Breast epithelium (tissue), 4 donors: ENCODE measurements around the gene RAB7B. TPM values are rescaled to one million over a fixed set of nuclear protein-coding genes. Genes with fewer than 3 reads are reported as not detected.

Source experiments
- DNase-seq, 2 donors: peaks; one replicate each; pipeline ENCODE4 v3.0.0-alpha.2; 2019; ENCODE audit warnings: low spot score in 2 of 2
- H3K27ac ChIP-seq, 2 donors: fragments of 200-600 bp; sonication (generic) in 1 of 2; one replicate each; pipeline ENCODE4 v1.5.1; 2016 to 2019; ENCODE audit warnings: mild to moderate bottlenecking in 1 of 2
- H3K27me3 ChIP-seq, 2 donors: fragments of 200-600 bp; sonication (generic) in 1 of 2; one replicate each; pipeline versions ENCODE4 v1.5.1 to v1.6.0; 2017 to 2019; ENCODE audit warnings: control low read depth in 1 of 2, mild to moderate bottlenecking in 1 of 2
- H3K36me3 ChIP-seq: fragments of 200-600 bp; one replicate; pipeline ENCODE4 v1.5.1; 2019
- H3K4me1 ChIP-seq, 2 donors: fragments of 200-600 bp; sonication (generic); one replicate each; pipeline ENCODE4 v1.5.1; 2016 to 2019; ENCODE audit warnings: control low read depth in 1 of 2
- H3K4me3 ChIP-seq, 3 donors: fragments of 200-600 bp; sonication (generic); 1 replicate in 2 of 3; 2 replicates in 1 of 3; pipeline ENCODE4 v1.5.1; 2016 to 2019; ENCODE audit warnings: mild to moderate bottlenecking in 3 of 3, moderate library complexity in 2 of 3
- H3K9me3 ChIP-seq, 2 donors: fragments of 200-600 bp; sonication (generic) in 1 of 2; one replicate each; pipeline ENCODE4 v1.5.1; 2016 to 2019; ENCODE audit warnings: control low read depth in 1 of 2
- CTCF ChIP-seq, 3 donors: fragments of 450-650 bp; IDR thresholded peaks; one replicate each; pipeline ENCODE4 v1.5.1; 2016 to 2017; ENCODE audit warnings: antibody characterized with exemption in 3 of 3, mild to moderate bottlenecking in 3 of 3, moderate library complexity in 3 of 3
- POLR2A ChIP-seq: fragments of 450-650 bp; IDR thresholded peaks from one replicate; pipeline ENCODE4 v1.6.1; 2016; ENCODE audit warnings: antibody characterized with exemption, mild to moderate bottlenecking, moderate library complexity
- POLR2AphosphoS5 ChIP-seq, 3 donors: sonication (generic); formaldehyde crosslinking; IDR thresholded peaks; one replicate each; pipeline ENCODE4 v1.6.1; 2017; ENCODE audit warnings: antibody characterized with exemption in 3 of 3
- intact Hi-C: fragments of 100-400 bp; cut with DNase I; formaldehyde crosslinking; loops from one replicate; pipeline ENCODE4 v1.15.1; 2023; ENCODE audit warnings: low total_unique reads
- total RNA-seq, 3 donors: library from RNA; depleted of rRNA; stranded (reverse); fragments of >200 nt; gene quantifications; one replicate each; pipeline ENCODE4 v1.1.0, GENCODE V29; 2016

The RAB7B gene
- total RNA-seq, 3 donors from 2014 or later = 1.3 to 6.6 (median 2.9) TPM

- Histone ChIP-seq H3K27me3 (no peaks in the 10 kb centered on the region), H3K27ac (no peak overlapping the region), H3K4me3 (no peak overlapping the region), H3K36me3 (no peaks in the 10 kb centered on the region), H3K4me1 (no peaks in the 10 kb centered on the region), H3K9me3 (no peaks in the 10 kb centered on the region)
- no peak for DNase-seq
- intact Hi-C loops = no loop called here
- TF ChIP-seq CTCF (IDR thresholded peaks at IDR 0.05) (no peak), POLR2A (no peak), POLR2AphosphoS5 (IDR thresholded peaks at IDR 0.05) (no peak)
Observed at GRCh38 chr1:206030191-206030590, 27.0 kb upstream of the RAB7B start.

GRCh38 chr1:206029484-206029883 is 26.3 kb upstream of the RAB7B start:
- DNase-seq = peak in 1 of 2 donors; percentile 76
- H3K9me3 ChIP-seq = no peaks in the 10 kb centered on the region
- intact Hi-C loops = no loop called here
- H3K27me3 ChIP-seq = no peaks in the 10 kb centered on the region
- no peaks in the 10 kb centered on the region for H3K36me3 ChIP-seq
- no peak overlapping the region for H3K4me3 ChIP-seq
- no peaks in the 10 kb centered on the region for H3K4me1 ChIP-seq
- H3K27ac ChIP-seq = no peak overlapping the region
- peak; percentile 31 to 67 (median 50) for TF ChIP-seq POLR2AphosphoS5 (IDR thresholded peaks at IDR 0.05)
- TF ChIP-seq POLR2A = no peak
- no peak for TF ChIP-seq CTCF (IDR thresholded peaks at IDR 0.05)

GRCh38 chr1:206025283-206025820 is 22.2 kb upstream of the RAB7B start:
- TF ChIP-seq POLR2AphosphoS5 (IDR thresholded peaks at IDR 0.05) (no peak), POLR2A (no peak), CTCF (IDR thresholded peaks at IDR 0.05) (no peak)
- no peak overlapping the region for H3K27ac ChIP-seq
- DNase-seq = no peak
- intact Hi-C loops = no loop called here
- H3K9me3 ChIP-seq = no peaks in the 10 kb centered on the region
- no peaks in the 10 kb centered on the region for H3K36me3 ChIP-seq
- no peaks in the 10 kb centered on the region for H3K4me1 ChIP-seq
- no peaks in the 10 kb centered on the region for H3K27me3 ChIP-seq
- H3K4me3 ChIP-seq = no peak overlapping the region

- no peaks in the 10 kb centered on the region for H3K27me3 ChIP-seq
- no peaks in the 10 kb centered on the region for H3K9me3 ChIP-seq
- TF ChIP-seq POLR2AphosphoS5 (IDR thresholded peaks at IDR 0.05) = no peak
- no peak for TF ChIP-seq POLR2A
- no peak for TF ChIP-seq CTCF (IDR thresholded peaks at IDR 0.05)
- H3K36me3 ChIP-seq = no peaks in the 10 kb centered on the region
- H3K4me3 ChIP-seq = no peak within 1 kb of the TSS
- H3K27ac ChIP-seq = no peak within 1 kb of the TSS
- no peak for DNase-seq
- intact Hi-C loops = no loop called here
- no peaks in the 10 kb centered on the region for H3K4me1 ChIP-seq
Observed at GRCh38 chr1:206023695-206024094, 20.5 kb upstream of the RAB7B start, which contains the start of gene CTSE. Gene CTSE, minus strand, starts transcription at chr1:206023895. Its CDS starts 104 bp downstream, at chr1:206023791.

- DNase-seq = no peak
- no peaks in the 10 kb centered on the region for H3K27me3 ChIP-seq
- no peaks in the 10 kb centered on the region for H3K36me3 ChIP-seq
- TF ChIP-seq POLR2AphosphoS5 (IDR thresholded peaks at IDR 0.05) (no peak), POLR2A (no peak), CTCF (IDR thresholded peaks at IDR 0.05) (no peak)
- H3K27ac ChIP-seq = no peak overlapping the region
- no peak overlapping the region for H3K4me3 ChIP-seq
- intact Hi-C loops = no loop called here
- H3K9me3 ChIP-seq = no peaks in the 10 kb centered on the region
- H3K4me1 ChIP-seq = no peaks in the 10 kb centered on the region
Observed at GRCh38 chr1:206022766-206023165, 19.6 kb upstream of the RAB7B start.
